Mucosa of descending colon (tissue), 3 donors: ENCODE results near the gene PHF3. TPM values are rescaled to one million over a fixed set of nuclear protein-coding genes. Genes with fewer than 3 reads are reported as not detected.

Experiments
- ATAC-seq: fragments of 200-7000 bp; cut with Tn5 transposase; one replicate; pipeline ENCODE4 v1.9.1; 2020; ENCODE audit warnings: mild to moderate bottlenecking, moderate library complexity
- DNase-seq, 3 donors: peaks; one replicate each; pipeline ENCODE4 v3.0.0-alpha.2; 2020
- H3K36me3 ChIP-seq: fragments of 200-600 bp; one replicate; pipeline ENCODE4 v1.8.0; 2021; ENCODE audit warnings: low read depth, mild to moderate bottlenecking
- H3K4me1 ChIP-seq: fragments of 200-600 bp; one replicate; pipeline ENCODE4 v1.8.0; 2021; ENCODE audit warnings: low read depth, mild to moderate bottlenecking
- H3K4me3 ChIP-seq: fragments of 200-600 bp; one replicate; pipeline ENCODE4 v1.8.0; 2021; ENCODE audit warnings: mild to moderate bottlenecking
- H3K9me3 ChIP-seq: fragments of 200-600 bp; one replicate; pipeline ENCODE4 v1.8.0; 2021; ENCODE audit warnings: mild to moderate bottlenecking
- intact Hi-C, 2 donors: fragments of 100-400 bp; cut with DNase I in 1 of 2; cut with micrococcal nuclease in 1 of 2; formaldehyde crosslinking; loops; one replicate each; pipeline versions ENCODE4 v1.11.0 to v1.11.1; 2022; cut with DNase I, micrococcal nuclease
- total RNA-seq, 3 donors: library from RNA; stranded (reverse); fragmentation: NEBNext Ultra II Directional in 2 of 3; extraction: Animal tissue kit (Norgen Biotek cat#: 25700) in 2 of 3; gene quantifications; one replicate each; pipeline versions ENCODE4 v1.2.1 to v1.2.4, GENCODE V29; 2021 to 2023
- TF ChIP-seq, protein P1 (sequence below): fragments of 200-600 bp; IDR thresholded peaks from one replicate; pipeline ENCODE4 v1.8.0; 2022; ENCODE audit warnings: antibody characterized with exemption, mild to moderate bottlenecking
- donor health status: DM: no; HTN: no; CAD: no; lungs with moderate emphysema.
- donor health status: DM: no; HTN: no; CAD: no.
- donor health status: DM: no; HTN: yes; CAD: no.

Gene PHF3
- total RNA-seq, 3 donors from 2014 or later = 49.7 to 78.0 (median 75.8) TPM

DNA sequence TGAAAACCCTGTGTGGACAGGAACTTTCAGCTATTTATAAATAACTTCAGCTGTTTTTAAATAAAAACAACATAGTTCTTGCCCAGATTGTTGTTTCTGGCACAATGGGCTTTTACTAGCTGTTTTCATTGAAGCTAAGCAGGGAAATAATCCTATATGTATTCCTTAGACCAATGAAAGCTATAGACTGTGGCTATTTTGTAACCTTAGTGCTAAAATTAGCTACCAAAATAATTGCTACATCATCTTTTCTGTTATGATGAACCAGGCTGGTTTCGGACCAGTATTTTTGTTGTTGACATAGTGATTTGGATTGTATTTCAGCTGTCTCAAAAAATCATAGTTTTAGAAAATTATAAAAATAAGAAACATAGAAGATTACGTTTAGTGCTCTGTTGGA, 13.7 kb downstream of the PHF3 start:
- intact Hi-C loops = no loop called here
- no peaks in the 10 kb centered on the region for H3K9me3 ChIP-seq
- no peaks in the 10 kb centered on the region for H3K36me3 ChIP-seq
- no peak overlapping the region for H3K4me3 ChIP-seq
- TF ChIP-seq, protein P1, sequence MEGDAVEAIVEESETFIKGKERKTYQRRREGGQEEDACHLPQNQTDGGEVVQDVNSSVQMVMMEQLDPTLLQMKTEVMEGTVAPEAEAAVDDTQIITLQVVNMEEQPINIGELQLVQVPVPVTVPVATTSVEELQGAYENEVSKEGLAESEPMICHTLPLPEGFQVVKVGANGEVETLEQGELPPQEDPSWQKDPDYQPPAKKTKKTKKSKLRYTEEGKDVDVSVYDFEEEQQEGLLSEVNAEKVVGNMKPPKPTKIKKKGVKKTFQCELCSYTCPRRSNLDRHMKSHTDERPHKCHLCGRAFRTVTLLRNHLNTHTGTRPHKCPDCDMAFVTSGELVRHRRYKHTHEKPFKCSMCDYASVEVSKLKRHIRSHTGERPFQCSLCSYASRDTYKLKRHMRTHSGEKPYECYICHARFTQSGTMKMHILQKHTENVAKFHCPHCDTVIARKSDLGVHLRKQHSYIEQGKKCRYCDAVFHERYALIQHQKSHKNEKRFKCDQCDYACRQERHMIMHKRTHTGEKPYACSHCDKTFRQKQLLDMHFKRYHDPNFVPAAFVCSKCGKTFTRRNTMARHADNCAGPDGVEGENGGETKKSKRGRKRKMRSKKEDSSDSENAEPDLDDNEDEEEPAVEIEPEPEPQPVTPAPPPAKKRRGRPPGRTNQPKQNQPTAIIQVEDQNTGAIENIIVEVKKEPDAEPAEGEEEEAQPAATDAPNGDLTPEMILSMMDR = no peak
- H3K4me1 ChIP-seq = peaks cover 5% of the 10 kb centered on the region
- DNase-seq (no peak), ATAC-seq (no peak)

DNA sequence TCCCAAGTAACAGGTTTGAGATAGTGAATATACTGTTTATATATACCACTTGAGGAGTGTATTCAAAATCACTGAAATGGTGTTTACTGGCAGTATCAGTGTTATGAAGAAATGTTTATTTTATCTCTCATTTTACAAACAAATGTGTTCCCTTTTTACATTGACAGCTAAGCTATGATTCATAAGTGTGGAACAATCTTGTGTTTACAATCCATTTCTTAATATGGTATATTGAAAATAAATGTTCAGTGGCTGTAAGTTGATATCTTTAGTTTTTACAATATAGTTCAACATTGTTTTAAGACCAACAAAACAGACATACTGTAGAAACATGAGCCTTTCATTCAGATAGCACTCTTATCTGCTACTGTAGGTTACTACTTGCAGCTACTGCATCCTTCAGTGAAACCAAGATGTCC, 14.3 kb downstream of the PHF3 start:
- intact Hi-C loops = no loop called here
- ATAC-seq (no peak), DNase-seq (no peak)
- no peaks in the 10 kb centered on the region for H3K9me3 ChIP-seq
- no peak overlapping the region for H3K4me3 ChIP-seq
- H3K36me3 ChIP-seq = no peaks in the 10 kb centered on the region
- TF ChIP-seq, protein P1 = no peak
- H3K4me1 ChIP-seq = peaks cover 5% of the 10 kb centered on the region

DNA sequence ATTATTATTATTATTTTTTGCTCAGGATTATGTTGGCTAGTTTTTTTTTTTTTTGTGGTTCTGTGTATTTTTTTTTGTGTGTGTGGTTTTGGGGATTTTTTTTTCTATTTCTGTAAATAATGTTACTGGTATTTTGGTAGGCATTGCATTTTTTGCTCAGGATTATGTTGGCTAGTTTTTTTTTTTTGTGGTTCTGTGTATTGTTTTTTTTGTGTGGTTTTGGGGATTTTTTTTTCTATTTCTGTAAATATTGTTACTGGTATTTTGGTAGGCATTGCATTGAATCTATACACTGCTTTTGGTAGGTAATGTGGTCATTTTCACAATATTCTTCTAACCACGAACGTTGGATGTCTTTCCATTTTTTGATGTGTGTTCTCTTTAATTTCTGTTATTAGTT, 17.4 kb downstream of the PHF3 start:
- TF ChIP-seq, protein P1 = no peak
- intact Hi-C loops = no loop called here
- no peak overlapping the region for H3K4me3 ChIP-seq
- ATAC-seq = no peak
- H3K4me1 ChIP-seq = no peaks in the 10 kb centered on the region
- no peaks in the 10 kb centered on the region for H3K36me3 ChIP-seq
- H3K9me3 ChIP-seq = no peaks in the 10 kb centered on the region
- no peak for DNase-seq

DNA sequence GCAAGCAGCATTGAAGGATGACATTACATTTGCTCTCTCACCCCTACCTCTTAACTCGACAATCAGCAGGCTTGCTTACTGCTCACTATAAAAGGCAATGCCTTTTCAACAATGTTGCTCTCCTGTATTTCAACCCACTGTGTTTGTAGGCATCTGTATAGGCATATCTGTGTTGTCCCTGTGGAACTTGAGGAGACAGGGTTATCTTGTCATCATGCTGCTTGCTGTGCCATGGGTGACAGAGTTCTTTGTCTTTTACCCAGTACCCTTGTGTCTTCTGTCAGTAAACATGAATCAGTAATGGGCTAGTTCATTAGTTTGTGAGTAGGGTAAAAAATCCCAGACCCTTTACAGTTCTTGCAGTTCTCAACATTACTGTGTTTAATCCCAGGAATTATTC, 25.2 kb downstream of the PHF3 start:
- ATAC-seq (no peak), DNase-seq (no peak)
- Histone ChIP-seq H3K4me3 (no peak overlapping the region), H3K36me3 (no peaks in the 10 kb centered on the region), H3K9me3 (no peaks in the 10 kb centered on the region), H3K4me1 (peaks cover 10% of the 10 kb centered on the region)
- TF ChIP-seq, protein P1 = no peak
- intact Hi-C loops = no loop called here

DNA sequence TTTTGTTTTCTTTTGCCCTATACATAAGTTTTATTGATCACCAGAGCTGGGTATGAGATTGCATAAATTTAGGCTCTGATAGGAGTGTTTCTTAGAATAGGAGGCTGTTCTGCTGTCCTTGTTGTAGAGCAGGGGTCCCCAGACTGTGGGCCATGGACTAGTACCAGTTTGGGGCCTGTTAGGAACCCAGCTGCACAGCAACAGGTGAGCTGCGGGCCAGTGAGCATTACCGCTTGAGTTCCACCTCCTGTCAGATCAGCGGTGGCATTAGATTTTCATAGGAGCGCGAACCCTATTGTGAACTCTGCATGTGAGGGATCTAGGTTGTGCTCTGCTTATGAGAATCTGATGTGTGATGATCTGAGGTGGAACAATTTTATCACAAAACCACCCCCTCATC, 26.2 kb downstream of the PHF3 start:
- intact Hi-C loops = no loop called here
- Histone ChIP-seq H3K36me3 (no peaks in the 10 kb centered on the region), H3K4me3 (no peak overlapping the region), H3K4me1 (peaks cover 10% of the 10 kb centered on the region), H3K9me3 (no peaks in the 10 kb centered on the region)
- no peak for ATAC-seq
- DNase-seq = no peak
- TF ChIP-seq, protein P1 = no peak
